ENCODE data around the gene NEK4. TPM values are rescaled to one million over a fixed set of nuclear protein-coding genes. Genes with fewer than 3 reads are reported as not detected.

Gene NEK4
- total and polyA plus RNA-seq, 10 of the 15 experiments (the other 5 are each of a cell fraction or from before 2014, with no cell fraction given), result 7.0 to 29.1 (median 16.4) TPM

GRCh38 chr3:52787672-52788625 is 17.2 kb upstream of the NEK4 start:
- ChIA-PET SMC1A (ENCODE audit: uncharacterized antibody, unreplicated experiment) (no interaction called here), RAD21 (ENCODE audit: unreplicated experiment) (no interaction called here), CTCF (interaction anchor here (1.1 kb wide), 1 partner anchor 33 kb away, joined by 3 read pairs; no protein-coding TSS in a partner anchor), POLR2A (interaction anchor here (0.7 kb wide), 1 partner anchor 82 kb away, joined by 4 read pairs; the partner anchor contains the start of gene SPCS1)
- no peak overlapping the region for H3K4me3 ChIP-seq
- no peak overlapping the region for H3K4me2 ChIP-seq (ENCODE audit: control insufficient read depth, insufficient read depth)
- in situ Hi-C loops (cut with MboI), result no loop called here
- DNase-seq (ENCODE audit: low read depth, low spot score) (no peak), ATAC-seq (no peak; the same call in 2 of the 3 replicates), FAIRE-seq (no peak)
- no peaks in the 10 kb centered on the region for H4K20me1 ChIP-seq (ENCODE audit: control insufficient read depth, insufficient read depth)
- H2AFZ ChIP-seq (ENCODE audit: control insufficient read depth, low read depth, low read length), result no peak overlapping the region
- no peak overlapping the region for H3K9ac ChIP-seq (ENCODE audit: control insufficient read depth, insufficient read depth, low read length)
- 55% methylated on average over 17 of the region's 17 CpGs for WGBS (ENCODE audit: insufficient coverage, insufficient replicate concordance, low lambda C conversion rate, missing lambda C conversion rate)
- BruUV-seq (replicated peaks), result no TSS peak
- intact Hi-C loops (cut with micrococcal nuclease; ENCODE audit: unreplicated experiment), result no loop called here
- no peak overlapping the region for H3K27ac ChIP-seq (ENCODE audit: control insufficient read depth, insufficient read depth)
- H3K4me1 ChIP-seq (ENCODE audit: control insufficient read depth, insufficient read depth, low read length), result no peaks in the 10 kb centered on the region
- no peaks in the 10 kb centered on the region for H3K9me3 ChIP-seq (replicated peaks; ENCODE audit: control insufficient read depth, insufficient read depth, low read length)
- H3K79me2 ChIP-seq (ENCODE audit: control insufficient read depth, insufficient read depth, low read length), result no peaks in the 10 kb centered on the region
- no peaks in the 10 kb centered on the region; a peak in 1 of 4 replicates for H3K27me3 ChIP-seq (replicated peaks in 1 of 2; ENCODE audit: control insufficient read depth in 2 of 2, insufficient read depth in 2 of 2, low read length in 1 of 2)
- H3K36me3 ChIP-seq (ENCODE audit: control insufficient read depth in 2 of 2, insufficient read depth in 2 of 2, low read length in 1 of 2), result no peaks in the 10 kb centered on the region
- TF ChIP-seq BCLAF1 (IDR thresholded peaks at IDR 0.05) (no peak), RELB (IDR thresholded peaks at IDR 0.05; ENCODE audit: low read depth) (no peak), MYB (IDR thresholded peaks at IDR 0.05; ENCODE audit: borderline replicate concordance, low read depth, low read length) (no peak), POU2F2 (IDR thresholded peaks at IDR 0.05; ENCODE audit: borderline replicate concordance, low read depth, low read length) (no peak), EED (IDR thresholded peaks at IDR 0.05; ENCODE audit: low read depth) (no peak), MAX (IDR thresholded peaks at IDR 0.05; ENCODE audit: low read depth, low read length) (no peak), ZNF207 (IDR thresholded peaks at IDR 0.05; ENCODE audit: borderline replicate concordance) (no peak), SP1 (IDR thresholded peaks at IDR 0.05; ENCODE audit: low read depth, low read length) (no peak), ZNF687 (IDR thresholded peaks at IDR 0.05) (no peak), NBN (IDR thresholded peaks at IDR 0.05) (no peak)

Measured in GM12878 (cell line).